ENCODE measurements around the gene HS1BP3.

GRCh38 chr2:20631617-20632307, 19.1 kb downstream of the HS1BP3 start:
- TF ChIP-seq EZH2 (IDR thresholded peaks at IDR 0.05; ENCODE audit: insufficient read depth, poor library complexity, severe bottlenecking) (no peak), EZH2phosphoT487 (IDR thresholded peaks at IDR 0.05; ENCODE audit: insufficient read depth, low read depth) (no peak)

Data from GM23248 (cell line).